ENCODE data around the gene PHF21B.

The PHF21B gene

GRCh38 chr22:44850946-44851345, 158.9 kb downstream of the PHF21B start:
- no peak for TF ChIP-seq ZBTB7A (IDR thresholded peaks at IDR 0.05; ENCODE audit: low read depth)
- no peak for TF ChIP-seq CREB1 (IDR thresholded peaks at IDR 0.05; ENCODE audit: low read depth)
- TF ChIP-seq, protein P1, sequence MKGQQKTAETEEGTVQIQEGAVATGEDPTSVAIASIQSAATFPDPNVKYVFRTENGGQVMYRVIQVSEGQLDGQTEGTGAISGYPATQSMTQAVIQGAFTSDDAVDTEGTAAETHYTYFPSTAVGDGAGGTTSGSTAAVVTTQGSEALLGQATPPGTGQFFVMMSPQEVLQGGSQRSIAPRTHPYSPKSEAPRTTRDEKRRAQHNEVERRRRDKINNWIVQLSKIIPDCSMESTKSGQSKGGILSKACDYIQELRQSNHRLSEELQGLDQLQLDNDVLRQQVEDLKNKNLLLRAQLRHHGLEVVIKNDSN (IDR thresholded peaks at IDR 0.05), result no peak
- no peak for TF ChIP-seq NFIC (IDR thresholded peaks at IDR 0.05)
- no peak for TF ChIP-seq EGR1 (IDR thresholded peaks at IDR 0.05)
- no peak for TF ChIP-seq CEBPB (IDR thresholded peaks at IDR 0.05)
- TF ChIP-seq EP300 (IDR thresholded peaks at IDR 0.05; ENCODE audit: borderline replicate concordance), result no peak
- TF ChIP-seq REST (IDR thresholded peaks at IDR 0.05; ENCODE audit: low read depth), result no peak
- TF ChIP-seq TCF12 (IDR thresholded peaks at IDR 0.05; ENCODE audit: low read depth), result no peak
- no peak for TF ChIP-seq TAF1 (IDR thresholded peaks at IDR 0.05; ENCODE audit: low read depth)
- TF ChIP-seq TEAD4 (IDR thresholded peaks at IDR 0.05), result no peak
- no peak for TF ChIP-seq YY1 (IDR thresholded peaks at IDR 0.05; ENCODE audit: low read depth)
- no peak for TF ChIP-seq FOXM1 (IDR thresholded peaks at IDR 0.05; ENCODE audit: borderline replicate concordance, low read depth)
- no peak for TF ChIP-seq RAD21 (IDR thresholded peaks at IDR 0.05; ENCODE audit: low read depth)

DNA sequence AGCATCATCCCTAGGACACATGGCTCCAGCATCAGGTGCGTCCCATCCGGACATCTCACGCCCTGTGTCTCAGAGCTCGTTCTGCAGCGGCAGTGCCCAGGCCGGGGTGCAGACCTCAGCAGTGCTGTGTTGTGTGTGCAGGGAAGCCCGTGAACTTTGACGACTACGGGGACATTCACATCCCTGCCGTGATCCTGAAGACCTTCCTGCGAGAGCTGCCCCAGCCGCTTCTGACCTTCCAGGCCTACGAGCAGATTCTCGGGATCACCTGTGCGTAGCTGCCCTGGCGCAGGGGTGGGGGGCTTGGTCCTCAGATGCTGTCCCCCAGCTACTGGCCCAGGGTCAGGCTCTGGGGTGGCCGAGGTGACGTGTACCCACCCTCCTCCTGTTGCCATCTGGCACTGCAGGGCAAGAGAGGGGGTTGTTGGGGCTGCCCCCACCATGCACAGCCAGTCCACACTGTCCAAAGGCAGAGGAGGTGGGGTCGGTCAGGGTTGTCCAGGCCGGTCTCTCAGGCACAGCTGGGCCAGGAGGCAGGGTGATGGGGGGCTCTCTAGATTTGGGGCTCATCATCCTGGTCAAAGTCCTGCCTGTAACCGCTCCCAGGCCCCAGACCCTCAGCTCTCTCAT, 160.9 kb downstream of the PHF21B start:
- no peak for TF ChIP-seq EGR1 (IDR thresholded peaks at IDR 0.05)
- TF ChIP-seq REST (IDR thresholded peaks at IDR 0.05; ENCODE audit: low read depth), result no peak
- no peak for TF ChIP-seq FOXM1 (IDR thresholded peaks at IDR 0.05; ENCODE audit: borderline replicate concordance, low read depth)
- TF ChIP-seq TAF1 (IDR thresholded peaks at IDR 0.05; ENCODE audit: low read depth), result no peak
- TF ChIP-seq RAD21 (IDR thresholded peaks at IDR 0.05; ENCODE audit: low read depth), result no peak
- TF ChIP-seq, protein P2, sequence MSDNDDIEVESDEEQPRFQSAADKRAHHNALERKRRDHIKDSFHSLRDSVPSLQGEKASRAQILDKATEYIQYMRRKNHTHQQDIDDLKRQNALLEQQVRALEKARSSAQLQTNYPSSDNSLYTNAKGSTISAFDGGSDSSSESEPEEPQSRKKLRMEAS (IDR thresholded peaks at IDR 0.05), result no peak
- no peak for TF ChIP-seq NFIC (IDR thresholded peaks at IDR 0.05)
- no peak for TF ChIP-seq CEBPB (IDR thresholded peaks at IDR 0.05)
- TF ChIP-seq, protein P1 (IDR thresholded peaks at IDR 0.05), result no peak
- TF ChIP-seq TEAD4 (IDR thresholded peaks at IDR 0.05), result no peak
- TF ChIP-seq EP300 (IDR thresholded peaks at IDR 0.05; ENCODE audit: borderline replicate concordance), result no peak
- TF ChIP-seq CREB1 (IDR thresholded peaks at IDR 0.05; ENCODE audit: low read depth), result no peak
- TF ChIP-seq YY1 (IDR thresholded peaks at IDR 0.05; ENCODE audit: low read depth), result no peak
- no peak for TF ChIP-seq ZBTB7A (IDR thresholded peaks at IDR 0.05; ENCODE audit: low read depth)
- no peak for TF ChIP-seq TCF12 (IDR thresholded peaks at IDR 0.05; ENCODE audit: low read depth)

GRCh38 chr22:44848296-44848741, 161.5 kb downstream of the PHF21B start:
- TF ChIP-seq TAF1 (IDR thresholded peaks at IDR 0.05; ENCODE audit: low read depth) (no peak), YY1 (IDR thresholded peaks at IDR 0.05; ENCODE audit: low read depth) (no peak), ZBTB7A (IDR thresholded peaks at IDR 0.05; ENCODE audit: low read depth) (no peak), NFIC (IDR thresholded peaks at IDR 0.05) (no peak), REST (IDR thresholded peaks at IDR 0.05; ENCODE audit: low read depth) (no peak)
- TF ChIP-seq, protein P2 (IDR thresholded peaks at IDR 0.05), result no peak

DNA sequence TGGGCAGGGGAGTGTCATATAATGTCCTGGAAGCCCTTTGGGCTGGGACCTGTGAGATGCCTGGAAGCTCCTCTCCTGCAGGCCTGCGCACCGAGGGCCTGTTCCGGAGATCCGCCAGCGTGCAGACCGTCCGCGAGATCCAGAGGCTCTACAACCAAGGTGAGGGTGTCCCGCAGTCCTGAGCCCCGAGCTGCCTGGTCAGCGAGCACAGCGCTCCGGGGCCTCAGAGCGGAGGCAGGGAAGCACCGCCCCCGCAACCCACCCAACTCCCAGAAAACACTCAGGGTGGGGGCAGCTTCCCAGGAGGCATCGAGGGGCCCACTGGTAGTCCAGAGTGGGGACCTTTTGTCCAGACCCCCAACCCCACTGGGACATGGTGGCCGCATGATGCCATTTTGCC, 161.9 kb downstream of the PHF21B start:
- TF ChIP-seq CREB1 (IDR thresholded peaks at IDR 0.05; ENCODE audit: low read depth), result no peak
- TF ChIP-seq YY1 (IDR thresholded peaks at IDR 0.05; ENCODE audit: low read depth), result no peak
- no peak for TF ChIP-seq TCF12 (IDR thresholded peaks at IDR 0.05; ENCODE audit: low read depth)
- no peak for TF ChIP-seq TAF1 (IDR thresholded peaks at IDR 0.05; ENCODE audit: low read depth)
- TF ChIP-seq, protein P1 (IDR thresholded peaks at IDR 0.05), result no peak
- TF ChIP-seq, protein P2 (IDR thresholded peaks at IDR 0.05), result no peak
- no peak for TF ChIP-seq RAD21 (IDR thresholded peaks at IDR 0.05; ENCODE audit: low read depth)
- no peak for TF ChIP-seq REST (IDR thresholded peaks at IDR 0.05; ENCODE audit: low read depth)
- TF ChIP-seq CEBPB (IDR thresholded peaks at IDR 0.05), result no peak
- no peak for TF ChIP-seq NFIC (IDR thresholded peaks at IDR 0.05)
- TF ChIP-seq EP300 (IDR thresholded peaks at IDR 0.05; ENCODE audit: borderline replicate concordance), result no peak
- TF ChIP-seq ZBTB7A (IDR thresholded peaks at IDR 0.05; ENCODE audit: low read depth), result no peak
- no peak for TF ChIP-seq TEAD4 (IDR thresholded peaks at IDR 0.05)
- TF ChIP-seq FOXM1 (IDR thresholded peaks at IDR 0.05; ENCODE audit: borderline replicate concordance, low read depth), result no peak
- TF ChIP-seq EGR1 (IDR thresholded peaks at IDR 0.05), result no peak

Measured in Ishikawa (cell line).